Rectal smooth muscle tissue (tissue), 1 donor: Measurements from ENCODE around the gene IGFBP1.
"Not testable (repeated sequence)": the region's sequence is repeated elsewhere in the genome, so short reads cannot be mapped to it uniquely, and the experiment has no call there.

Experiments
- H3K27ac ChIP-seq: one replicate; pipeline ENCODE4 v1.7.0; 2013; ENCODE audit warnings: low read depth, low read length, inconsistent platforms
- H3K27me3 ChIP-seq: one replicate; pipeline ENCODE4 v1.7.0; 2013; ENCODE audit warnings: low read length; ENCODE audit not compliant: control insufficient read depth, insufficient read depth
- H3K36me3 ChIP-seq: one replicate; pipeline ENCODE4 v1.7.0; 2013; ENCODE audit warnings: low read length; ENCODE audit not compliant: control insufficient read depth, insufficient read depth
- H3K4me1 ChIP-seq: one replicate; pipeline ENCODE4 v1.7.0; 2013; ENCODE audit warnings: low read length; ENCODE audit not compliant: control insufficient read depth, insufficient read depth
- H3K4me3 ChIP-seq: one replicate; pipeline ENCODE4 v1.7.0; 2013; ENCODE audit warnings: low read length
- H3K9ac ChIP-seq: one replicate; pipeline ENCODE4 v1.7.0; 2013; ENCODE audit warnings: low read length

IGFBP1 gene

GRCh38 chr7:45888185-45888992 lies at the start of gene IGFBP1:
Gene IGFBP1 (plus strand): TSS chr7:45888488. CDS start chr7:45888653, 165 bp downstream.
- H3K27me3 ChIP-seq, result peaks cover 9% of the 10 kb centered on the region
- H3K27ac ChIP-seq, result no peak within 1 kb of the TSS
- H3K9ac ChIP-seq, result no peak within 1 kb of the TSS
- no peaks in the 10 kb centered on the region for H3K36me3 ChIP-seq
- H3K4me3 ChIP-seq, result peak within 1 kb of the TSS; percentile 48
- no peaks in the 10 kb centered on the region for H3K4me1 ChIP-seq

GRCh38 chr7:45838852-45839251 lies 49.4 kb upstream of the IGFBP1 start:
- not testable (repeated sequence) for H3K4me3 ChIP-seq, H3K27me3 ChIP-seq, H3K4me1 ChIP-seq, H3K36me3 ChIP-seq, H3K9ac ChIP-seq, H3K27ac ChIP-seq

GRCh38 chr7:45841926-45842717 lies 46.2 kb upstream of the IGFBP1 start:
- H3K27ac ChIP-seq, H3K9ac ChIP-seq, H3K36me3 ChIP-seq, H3K4me3 ChIP-seq, H3K27me3 ChIP-seq, H3K4me1 ChIP-seq: not testable (repeated sequence)

- not testable (repeated sequence) for H3K36me3 ChIP-seq, H3K27ac ChIP-seq, H3K9ac ChIP-seq, H3K4me1 ChIP-seq, H3K27me3 ChIP-seq, H3K4me3 ChIP-seq
Observed at GRCh38 chr7:45846536-45846935, 41.8 kb upstream of the IGFBP1 start.

- H3K27ac ChIP-seq, H3K4me3 ChIP-seq, H3K27me3 ChIP-seq: not testable (repeated sequence)
Observed at GRCh38 chr7:45848734-45849133, 39.6 kb upstream of the IGFBP1 start.

GRCh38 chr7:45852984-45853383 lies 35.3 kb upstream of the IGFBP1 start:
- not testable (repeated sequence) for H3K36me3 ChIP-seq, H3K9ac ChIP-seq, H3K27me3 ChIP-seq, H3K27ac ChIP-seq, H3K4me1 ChIP-seq, H3K4me3 ChIP-seq

More at GRCh38 chr7:45848734-45849133, 39.6 kb upstream of the IGFBP1 start:
- not testable (repeated sequence) for H3K36me3 ChIP-seq, H3K4me1 ChIP-seq, H3K9ac ChIP-seq

- not testable (repeated sequence) for H3K36me3 ChIP-seq, H3K4me1 ChIP-seq, H3K27me3 ChIP-seq, H3K27ac ChIP-seq, H3K4me3 ChIP-seq, H3K9ac ChIP-seq
Observed at GRCh38 chr7:45853491-45853890, 34.8 kb upstream of the IGFBP1 start.

- H3K27ac ChIP-seq, H3K36me3 ChIP-seq, H3K4me1 ChIP-seq, H3K4me3 ChIP-seq, H3K9ac ChIP-seq, H3K27me3 ChIP-seq: not testable (repeated sequence)
Observed at GRCh38 chr7:45855680-45856079, 32.6 kb upstream of the IGFBP1 start.

- not testable (repeated sequence) for H3K4me1 ChIP-seq, H3K36me3 ChIP-seq, H3K9ac ChIP-seq, H3K4me3 ChIP-seq, H3K27me3 ChIP-seq, H3K27ac ChIP-seq
Observed at GRCh38 chr7:45856888-45857287, 31.4 kb upstream of the IGFBP1 start.

- Histone ChIP-seq H3K27ac (no peak overlapping the region), H3K36me3 (no peaks in the 10 kb centered on the region), H3K4me1 (no peaks in the 10 kb centered on the region), H3K9ac (no peak overlapping the region), H3K4me3 (no peak overlapping the region), H3K27me3 (no peaks in the 10 kb centered on the region)
Observed at GRCh38 chr7:45863715-45864114, 24.6 kb upstream of the IGFBP1 start.

- Histone ChIP-seq H3K27ac (no peak overlapping the region), H3K4me1 (no peaks in the 10 kb centered on the region), H3K36me3 (no peaks in the 10 kb centered on the region), H3K4me3 (no peak overlapping the region), H3K9ac (no peak overlapping the region), H3K27me3 (no peaks in the 10 kb centered on the region)
Observed at GRCh38 chr7:45865594-45866410, 22.5 kb upstream of the IGFBP1 start.

GRCh38 chr7:45867471-45867870 lies 20.8 kb upstream of the IGFBP1 start:
- H3K27me3 ChIP-seq, result no peaks in the 10 kb centered on the region
- no peak overlapping the region for H3K4me3 ChIP-seq
- H3K27ac ChIP-seq, result no peak overlapping the region
- H3K36me3 ChIP-seq, result no peaks in the 10 kb centered on the region
- H3K9ac ChIP-seq, result no peak overlapping the region
- H3K4me1 ChIP-seq, result no peaks in the 10 kb centered on the region
